GM18873 (cell line): ENCODE data around the gene SLC6A19.

Source experiments
- ATAC-seq: cut with Tn5 transposase; IDR thresholded peaks from one replicate; pipeline ENCODE4 v1.9.1; 2021; ENCODE audit warnings: mild to moderate bottlenecking, moderate library complexity, moderate number of reproducible peaks; ENCODE audit not compliant: unreplicated experiment, low FRiP score

The SLC6A19 gene

GRCh38 chr5:1190278-1190677, 11.1 kb upstream of the SLC6A19 start:
- ATAC-seq: no peak

GRCh38 chr5:1190837-1191239, 10.6 kb upstream of the SLC6A19 start:
- no peak for ATAC-seq

DNA sequence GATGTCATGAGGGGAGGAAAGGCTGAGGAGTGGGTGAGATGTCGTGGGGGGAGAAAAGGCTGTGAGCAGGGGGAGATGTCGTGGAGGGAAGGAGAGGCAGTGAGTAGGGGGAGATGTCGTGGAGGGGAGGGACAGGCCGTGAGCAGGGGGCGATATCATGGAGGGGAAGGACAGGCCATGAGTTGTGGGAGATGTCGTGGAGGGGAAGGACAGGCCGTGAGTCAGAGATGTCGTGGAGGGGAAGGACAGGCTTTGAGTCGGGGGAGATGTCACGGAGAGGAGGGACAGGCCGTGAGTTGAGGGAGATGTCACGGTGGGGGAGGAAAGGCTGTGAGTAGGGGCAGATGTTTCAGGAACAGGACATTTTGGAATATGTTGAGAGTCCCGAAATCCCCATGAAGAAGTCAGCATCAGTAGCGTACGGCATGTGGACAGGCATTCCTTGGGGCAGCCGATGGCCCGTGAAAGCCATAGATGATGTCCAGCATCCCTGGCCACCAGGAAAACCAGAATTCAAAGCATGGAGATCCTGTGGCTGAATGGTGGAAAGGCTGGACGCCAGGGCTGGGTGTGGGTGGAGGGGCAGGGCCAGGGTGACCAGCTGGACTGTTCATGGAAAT, 8.3 kb upstream of the SLC6A19 start:
- no peak for ATAC-seq

GRCh38 chr5:1193591-1193985, 7.8 kb upstream of the SLC6A19 start:
- no peak for ATAC-seq

DNA sequence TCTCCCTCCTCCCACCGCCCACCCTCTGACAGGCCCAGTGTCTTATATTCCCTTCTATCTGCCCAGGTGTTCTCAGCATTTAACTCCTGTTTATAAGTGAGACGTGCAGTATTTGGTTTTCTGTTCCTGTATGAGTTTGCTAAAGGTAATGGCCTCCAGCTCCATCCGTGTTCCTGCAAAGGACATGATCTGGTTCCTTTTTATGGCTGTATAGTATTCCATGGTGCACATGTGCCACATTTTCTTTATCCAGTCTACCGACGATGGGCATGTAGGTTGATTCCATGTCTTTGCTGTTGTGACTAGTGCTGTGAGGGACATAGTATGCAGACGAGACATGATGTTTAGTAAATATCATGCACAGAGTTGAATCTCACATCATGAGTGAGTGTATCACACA, 7.0 kb upstream of the SLC6A19 start:
- no peak for ATAC-seq

GRCh38 chr5:1195439-1195838, 6.0 kb upstream of the SLC6A19 start:
- ATAC-seq: no peak

- no peak for ATAC-seq
Observed at GRCh38 chr5:1195916-1196315, 5.5 kb upstream of the SLC6A19 start.

DNA sequence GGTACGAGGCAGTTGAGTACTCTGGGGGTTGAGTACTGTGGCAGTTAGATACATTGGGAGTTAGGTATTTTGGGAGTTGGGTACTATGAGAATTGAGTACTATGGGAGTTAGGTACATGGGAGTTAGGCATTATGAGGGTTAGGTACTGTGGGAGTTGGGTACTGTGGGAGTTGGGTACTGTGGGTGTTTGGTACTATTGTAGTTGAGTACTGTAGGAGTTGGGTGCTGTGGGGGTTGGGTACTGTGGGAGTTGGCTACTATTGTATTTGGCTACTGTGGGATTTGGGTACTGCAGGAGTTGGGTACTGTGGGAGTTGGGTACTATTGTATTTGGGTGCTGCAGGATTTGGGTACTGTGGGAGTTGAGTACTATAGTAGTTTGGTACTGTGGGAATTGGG, 4.8 kb upstream of the SLC6A19 start:
- no peak for ATAC-seq

DNA sequence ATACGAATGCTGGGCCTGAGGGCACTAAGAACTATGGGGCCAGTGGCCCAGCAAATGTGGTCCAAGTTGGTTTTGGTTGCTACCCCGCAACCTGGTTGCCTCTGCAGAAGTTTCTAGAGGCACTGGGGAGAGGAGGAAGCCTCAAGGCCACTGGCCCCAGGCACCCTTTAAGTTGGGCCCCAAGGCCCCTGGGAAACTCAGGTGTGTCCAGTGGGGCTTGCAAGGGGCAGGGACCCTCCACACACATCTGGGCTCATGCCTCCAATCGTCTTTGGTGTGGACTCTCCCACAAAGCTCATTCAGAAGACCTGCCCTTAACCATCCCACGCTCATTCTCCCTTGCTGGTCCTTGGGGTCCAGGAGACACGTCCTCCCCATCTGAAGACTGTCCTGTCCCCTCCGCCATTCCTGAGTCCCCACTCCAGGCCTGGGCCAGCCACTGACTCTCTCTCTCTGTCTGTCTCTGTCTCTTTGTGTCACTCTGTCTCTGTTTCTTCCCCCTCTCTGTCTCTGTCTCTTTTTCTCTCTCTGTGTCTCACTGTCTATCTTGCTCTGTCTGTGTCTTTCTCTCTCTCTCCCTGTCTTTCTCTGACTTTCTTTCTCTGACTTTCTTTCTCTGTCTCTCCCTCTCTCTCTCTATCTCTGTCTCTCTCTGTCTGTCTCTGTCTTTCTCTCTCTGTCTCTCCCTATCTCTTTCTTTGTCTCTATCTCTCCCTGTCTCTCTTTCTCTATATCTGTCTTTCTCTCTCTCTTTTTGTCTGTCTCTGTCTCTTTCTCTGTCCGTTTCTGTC, 3.3 kb upstream of the SLC6A19 start:
- no peak for ATAC-seq

GRCh38 chr5:1199340-1199648, 2.1 kb upstream of the SLC6A19 start:
- ATAC-seq: no peak

DNA sequence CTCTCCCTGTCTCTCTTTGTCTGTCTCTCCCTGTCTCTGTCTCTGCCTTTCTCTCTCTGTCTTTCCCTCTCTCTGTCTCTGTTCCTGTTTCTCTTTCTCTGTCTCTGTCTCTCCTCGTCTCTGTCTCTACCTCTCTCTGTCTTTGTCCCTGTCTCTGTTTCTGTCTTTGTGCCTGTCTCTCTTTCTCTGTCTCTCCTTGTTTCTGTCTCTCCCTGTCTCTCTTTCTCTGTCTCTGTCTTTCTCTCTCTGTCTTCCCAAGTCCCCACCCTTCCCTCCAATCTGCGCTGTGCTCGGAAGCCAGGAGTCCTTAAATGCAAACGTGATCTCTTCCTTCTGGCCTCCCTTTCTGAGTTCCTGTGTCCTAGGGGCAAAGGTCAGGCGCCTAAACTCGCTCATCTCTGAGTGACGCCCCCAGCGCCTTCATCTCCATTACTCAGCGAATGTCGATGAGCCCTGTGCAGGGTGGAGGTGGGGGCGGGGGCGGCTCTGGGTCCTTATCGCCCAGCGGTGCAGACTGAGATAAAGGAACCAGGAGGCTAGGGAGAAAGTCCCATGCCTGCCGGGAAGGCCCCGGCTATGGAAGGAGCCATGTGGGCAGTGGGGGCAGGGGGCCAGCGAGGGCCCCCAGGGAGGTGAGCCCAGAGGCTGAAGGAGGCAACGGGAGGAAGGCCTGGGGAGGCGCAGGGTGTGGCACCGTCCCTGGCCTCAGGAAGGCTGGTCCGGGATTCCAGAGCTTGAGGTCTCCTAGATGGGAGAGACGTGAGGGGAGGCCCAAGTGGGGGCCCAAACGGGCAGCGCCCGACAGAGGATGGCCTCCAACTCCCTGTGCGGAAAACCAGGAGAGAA, 1.5 kb upstream of the SLC6A19 start:
- no peak for ATAC-seq

DNA sequence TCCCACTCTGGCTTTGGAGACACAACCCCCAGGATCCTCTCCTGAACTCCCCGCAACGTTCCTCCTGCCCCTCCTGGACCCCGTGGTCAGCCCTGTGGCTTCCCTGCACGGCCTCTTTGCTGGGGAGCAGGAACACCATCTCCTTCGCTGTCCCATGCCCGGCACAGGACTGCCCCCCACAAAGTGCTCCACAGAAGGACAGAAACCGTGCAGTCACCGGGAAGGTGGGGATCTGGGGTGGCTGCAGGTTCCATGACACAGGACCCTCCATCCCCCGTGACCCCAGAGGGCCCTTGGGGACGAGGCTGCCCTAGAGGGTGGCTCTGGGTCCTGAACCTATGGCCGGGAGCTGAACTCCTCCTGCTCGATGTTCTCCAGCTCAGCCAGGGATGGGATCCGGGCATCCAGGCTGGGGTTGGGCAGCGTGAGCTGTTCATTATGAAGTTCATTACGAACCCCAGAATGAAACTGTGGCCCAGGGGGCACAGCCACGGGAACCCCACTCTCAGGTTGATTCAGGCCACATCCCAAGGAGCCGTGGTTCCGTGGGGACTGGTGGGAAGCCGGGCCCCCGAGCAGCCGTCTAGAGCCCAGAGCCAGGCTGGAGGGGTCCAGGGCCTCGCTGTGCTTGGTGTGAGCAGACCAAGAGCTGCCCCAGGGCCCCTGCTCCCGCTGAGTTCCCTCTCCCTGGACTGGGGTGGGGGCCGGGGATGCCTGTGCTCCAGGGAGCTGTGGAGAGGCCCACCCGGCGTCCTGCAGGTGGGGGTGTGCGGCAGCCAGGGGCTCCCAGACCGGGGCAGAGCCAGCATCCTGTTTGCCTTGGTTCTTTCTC, 684 bp upstream of the SLC6A19 start:
- no peak for ATAC-seq

GRCh38 chr5:1202026-1202797, 817 bp downstream of the SLC6A19 start:
- ATAC-seq: no peak

GRCh38 chr5:1202798-1203185, 1.4 kb downstream of the SLC6A19 start:
- no peak for ATAC-seq

DNA sequence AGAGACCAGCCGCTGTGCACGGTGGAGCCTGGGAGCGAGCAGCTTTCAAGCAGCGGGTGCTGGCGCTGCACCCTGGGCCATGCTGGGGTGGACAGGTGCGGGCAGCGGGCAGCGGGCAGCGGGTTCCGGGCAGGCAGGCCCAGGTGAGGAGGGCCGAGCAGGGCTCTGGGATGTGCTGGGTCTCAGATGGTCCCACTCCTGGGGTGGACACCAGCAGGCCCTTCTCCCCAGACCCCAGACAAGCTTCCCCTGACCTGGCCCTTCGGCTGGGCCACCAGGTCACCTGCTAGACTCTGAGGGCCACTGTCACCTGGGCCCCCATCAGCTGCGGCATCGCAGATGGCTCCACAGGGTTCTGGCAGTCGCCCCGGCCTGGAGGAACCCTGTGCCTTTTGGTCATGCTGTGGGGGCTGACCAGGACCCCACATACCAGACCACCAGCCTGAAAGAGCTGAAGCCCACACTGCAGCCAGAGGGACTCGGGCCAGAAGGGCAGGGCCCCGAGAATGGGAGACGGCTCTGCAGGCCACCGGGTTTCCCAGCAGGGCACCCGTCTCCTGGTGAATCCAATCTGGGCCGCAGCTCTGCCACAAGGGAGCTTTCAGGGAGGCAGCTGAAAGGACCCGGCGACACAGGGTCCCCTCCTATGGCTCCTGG, 2.0 kb downstream of the SLC6A19 start:
- ATAC-seq: no peak

DNA sequence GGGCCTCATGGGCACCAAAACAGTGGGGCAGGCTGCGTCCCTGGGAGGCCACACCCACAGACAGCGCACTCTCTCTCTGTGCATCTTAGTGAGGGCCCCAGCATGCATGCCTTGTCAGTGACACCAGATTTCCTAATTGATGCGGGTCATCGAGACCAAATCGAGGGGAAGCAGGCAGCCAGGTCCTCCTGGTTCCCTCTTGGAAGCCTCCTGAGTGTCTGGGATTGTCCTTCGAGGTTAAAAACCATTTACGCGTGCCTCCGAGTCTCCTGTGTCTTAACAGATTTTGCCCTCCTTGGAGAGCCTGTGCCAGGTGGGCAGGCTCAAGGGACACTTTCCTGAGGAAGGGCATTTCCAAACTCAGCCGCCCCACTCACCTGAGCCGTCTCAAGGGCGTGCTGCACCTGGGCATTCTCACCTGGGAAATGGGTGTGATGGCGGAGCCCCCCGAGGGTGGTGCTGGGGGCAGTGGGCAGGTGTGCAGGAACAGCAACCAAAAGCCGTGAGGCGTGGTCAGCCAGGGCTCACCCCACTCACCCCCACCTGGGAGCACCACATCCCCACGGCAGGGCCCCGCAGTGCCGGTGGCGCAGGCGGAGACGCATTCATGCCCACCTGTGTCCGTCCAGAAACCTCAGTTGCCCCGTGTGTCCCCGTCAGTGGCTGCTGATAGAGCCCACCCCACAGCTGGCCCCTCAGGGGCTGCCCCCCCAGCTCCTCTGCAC, 2.7 kb downstream of the SLC6A19 start:
- ATAC-seq: no peak

GRCh38 chr5:1204693-1205242, 3.4 kb downstream of the SLC6A19 start:
- ATAC-seq: no peak
